MG63 (cell line): ENCODE data around the gene PPP5C. TPM values are rescaled to one million over a fixed set of nuclear protein-coding genes. Genes with fewer than 3 reads are reported as not detected.
"Not testable (repeated sequence)": the region's sequence is repeated elsewhere in the genome, so short reads cannot be mapped to it uniquely, and the experiment has no call there.

Source experiments
- DNase-seq: peaks from one replicate; pipeline ENCODE4 v3.0.0-alpha.2; 2020
- H3K27me3 ChIP-seq: fragments of 250-450 bp; sonication (Bioruptor Pico); 2 replicates; pipeline ENCODE4 v1.5.1; 2020; ENCODE audit warnings: mild to moderate bottlenecking, moderate library complexity
- H3K36me3 ChIP-seq: fragments of 250-450 bp; sonication (Bioruptor Pico); 2 replicates; pipeline ENCODE4 v1.5.1; 2020; ENCODE audit warnings: mild to moderate bottlenecking, moderate library complexity
- H3K4me3 ChIP-seq: fragments of 250-450 bp; sonication (Bioruptor Pico); 2 replicates; pipeline ENCODE4 v1.5.1; 2020; ENCODE audit warnings: mild to moderate bottlenecking, moderate library complexity
- H3K9me3 ChIP-seq: fragments of 250-450 bp; sonication (Bioruptor Pico); 2 replicates; pipeline ENCODE4 v1.5.1; 2020; ENCODE audit warnings: mild to moderate bottlenecking, moderate library complexity
- total RNA-seq: library from RNA; depleted of rRNA; stranded (reverse); fragments of >200 nt; shearing (Covaris generic); gene quantifications from 2 replicates; pipeline ENCODE4 v1.2.3, GENCODE V29; 2014; ENCODE audit warnings: low replicate concordance

The PPP5C gene
- total RNA-seq, 1 experiment from 2014 or later = 102 TPM

- H3K27me3 ChIP-seq, DNase-seq, H3K36me3 ChIP-seq, H3K4me3 ChIP-seq: not testable (repeated sequence)
- peaks cover 27% of the 10 kb centered on the region for H3K9me3 ChIP-seq
These were observed 23.7 kb upstream of the PPP5C start for GRCh38 chr19:46323227-46323626.

GRCh38 chr19:46324277-46324676 lies 22.6 kb upstream of the PPP5C start:
- Histone ChIP-seq H3K27me3 (no peaks in the 10 kb centered on the region), H3K4me3 (no peak overlapping the region), H3K9me3 (peaks cover 33% of the 10 kb centered on the region), H3K36me3 (no peaks in the 10 kb centered on the region)
- DNase-seq = no peak

DNA sequence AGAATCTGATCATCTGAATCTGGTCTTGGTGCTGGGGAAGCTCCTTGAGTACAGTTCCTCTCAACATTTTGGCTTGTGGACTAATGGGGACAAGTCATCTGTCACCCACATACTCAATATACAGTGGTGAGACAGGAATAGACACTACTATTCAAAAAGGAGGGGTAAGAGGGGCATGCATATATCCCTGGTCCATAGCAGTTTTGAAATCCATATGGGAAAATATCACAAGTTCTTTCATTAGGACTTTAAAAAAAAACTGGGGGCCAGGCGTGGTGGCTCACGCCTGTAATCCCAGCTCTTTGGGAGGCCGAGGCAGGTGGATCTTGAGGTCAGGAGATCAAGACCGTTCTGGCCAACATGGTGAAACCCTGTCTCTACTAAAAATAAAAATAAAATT lies 20.3 kb upstream of the PPP5C start:
- H3K4me3 ChIP-seq = no peak overlapping the region
- H3K27me3 ChIP-seq = no peaks in the 10 kb centered on the region
- no peak for DNase-seq
- H3K36me3 ChIP-seq = no peaks in the 10 kb centered on the region
- peaks cover 33% of the 10 kb centered on the region for H3K9me3 ChIP-seq

DNA sequence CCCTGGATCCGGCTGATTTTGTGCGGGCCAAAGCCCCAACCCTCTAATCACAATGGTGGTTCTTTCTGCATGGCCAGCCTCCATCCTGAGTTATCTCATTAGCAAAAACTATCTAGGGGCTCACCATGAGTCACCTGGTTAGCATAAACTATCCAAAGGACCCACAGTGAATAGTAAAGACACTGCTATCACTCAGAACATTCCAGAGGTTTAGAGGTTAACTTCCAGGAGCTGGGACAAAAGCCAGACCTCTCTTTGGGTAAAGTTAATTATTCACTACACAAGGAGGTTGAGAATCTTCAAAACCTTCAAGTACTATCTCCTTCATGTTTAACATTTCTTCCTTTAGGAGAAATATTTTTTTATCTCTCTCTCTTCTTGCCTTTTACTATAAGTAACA lies 18.8 kb upstream of the PPP5C start:
- no peak for DNase-seq
- Histone ChIP-seq H3K4me3 (no peak overlapping the region), H3K9me3 (peaks cover 33% of the 10 kb centered on the region), H3K27me3 (no peaks in the 10 kb centered on the region), H3K36me3 (no peaks in the 10 kb centered on the region)

DNA sequence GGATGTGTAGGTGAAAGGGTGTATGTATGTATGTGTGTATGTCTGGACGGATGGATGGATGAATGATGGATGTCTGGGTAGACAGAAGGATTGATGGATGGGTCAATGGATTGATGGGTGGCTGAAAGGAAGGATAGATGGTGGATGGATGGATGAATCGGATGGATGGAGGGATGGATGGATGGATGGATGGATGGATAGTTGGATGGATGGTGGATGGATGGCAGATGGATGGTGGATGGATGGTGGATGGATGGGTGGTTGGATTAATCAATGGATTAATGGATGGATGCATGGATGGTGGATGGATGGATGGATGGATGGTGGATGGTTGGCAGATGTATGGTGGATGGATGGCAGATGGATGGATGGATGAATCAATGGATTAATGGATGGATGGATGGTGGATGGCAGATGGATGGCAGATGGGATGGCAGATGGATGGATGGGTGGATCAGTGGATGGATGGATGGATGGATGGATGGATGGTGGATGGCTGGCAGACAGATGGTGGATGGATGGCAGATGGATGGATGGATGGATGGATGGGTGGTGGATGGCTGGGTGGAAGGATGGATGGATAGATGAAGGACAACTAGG lies 16.5 kb upstream of the PPP5C start:
- Histone ChIP-seq H3K36me3 (no peaks in the 10 kb centered on the region), H3K4me3 (no peak overlapping the region), H3K9me3 (peaks cover 33% of the 10 kb centered on the region), H3K27me3 (no peaks in the 10 kb centered on the region)
- DNase-seq = no peak

DNA sequence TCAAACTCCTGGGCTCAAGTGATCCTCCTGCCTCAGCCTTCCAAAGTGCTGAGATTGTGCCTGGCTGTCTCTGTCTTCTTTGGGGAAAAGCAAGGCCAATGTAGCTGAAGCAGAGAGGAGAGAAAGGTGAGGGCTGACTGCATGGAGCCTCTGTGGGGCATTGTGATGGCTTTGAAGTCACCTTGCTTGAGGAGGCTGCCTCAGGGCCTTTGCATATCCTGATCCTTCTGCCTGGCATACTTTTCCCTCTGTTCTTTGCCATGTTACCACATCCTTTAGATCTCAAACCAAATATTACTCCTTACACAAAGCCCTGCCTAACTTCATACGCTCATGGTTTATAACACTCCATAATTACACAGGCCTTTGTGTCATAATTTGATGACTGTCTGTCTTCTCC lies 9.4 kb upstream of the PPP5C start:
- no peaks in the 10 kb centered on the region for H3K36me3 ChIP-seq
- DNase-seq = no peak
- no peaks in the 10 kb centered on the region for H3K9me3 ChIP-seq
- no peak overlapping the region for H3K4me3 ChIP-seq
- peaks cover 14% of the 10 kb centered on the region; the same call in 1 of the 2 replicates for H3K27me3 ChIP-seq

DNA sequence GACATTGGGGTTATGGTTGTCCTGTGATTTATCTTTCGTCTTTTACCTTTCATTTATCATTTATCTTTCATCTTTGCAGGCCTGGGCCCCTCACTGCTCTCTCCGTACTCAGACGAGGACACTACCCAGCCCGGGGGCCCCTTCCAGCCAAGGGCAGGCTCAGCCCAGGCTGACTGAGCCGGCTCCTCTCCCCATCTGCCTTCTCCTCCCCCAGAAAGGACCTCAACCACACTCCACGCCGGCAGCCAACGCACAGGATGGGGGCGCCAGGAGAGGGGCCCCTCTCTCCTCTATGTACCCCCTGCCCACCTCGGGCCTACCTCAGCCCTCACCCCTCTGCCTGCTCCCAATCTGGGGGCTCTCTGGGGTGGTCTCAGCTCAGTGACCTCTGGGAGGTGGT lies 7.4 kb upstream of the PPP5C start:
- Histone ChIP-seq H3K4me3 (no peak overlapping the region), H3K27me3 (peaks cover 14% of the 10 kb centered on the region; the same call in 1 of the 2 replicates), H3K9me3 (no peaks in the 10 kb centered on the region), H3K36me3 (no peaks in the 10 kb centered on the region)
- no peak for DNase-seq

DNA sequence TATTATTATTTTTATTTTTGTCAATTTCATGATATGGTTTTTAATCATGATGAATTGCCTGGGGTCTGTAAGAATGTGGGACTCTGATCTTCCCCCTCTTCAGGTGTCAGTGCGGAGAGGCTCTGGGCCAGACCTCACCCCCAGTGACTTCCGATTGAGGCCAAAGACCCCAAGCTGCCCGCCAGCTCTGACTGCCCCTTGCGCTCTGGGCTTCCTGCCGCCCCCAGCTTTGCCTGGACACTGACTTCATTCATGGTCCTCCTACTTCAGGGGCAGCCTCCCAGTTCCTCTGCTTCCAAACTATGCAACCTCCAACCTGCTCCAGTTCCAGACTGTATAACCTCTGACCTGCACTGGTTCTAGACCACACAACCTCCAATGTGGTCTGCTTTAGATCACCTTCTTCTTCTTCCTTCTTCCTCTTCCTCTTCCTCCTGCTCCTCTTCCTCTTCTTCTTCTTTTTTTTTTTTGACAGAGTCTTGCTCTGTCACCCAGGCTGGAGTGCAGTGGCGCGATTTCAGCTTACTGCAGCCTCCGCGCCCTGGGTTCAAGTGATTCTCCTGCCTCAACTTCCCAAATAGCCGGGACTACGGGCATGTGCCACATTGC lies 6.7 kb upstream of the PPP5C start:
- DNase-seq = no peak
- Histone ChIP-seq H3K36me3 (no peaks in the 10 kb centered on the region), H3K4me3 (no peak overlapping the region), H3K9me3 (no peaks in the 10 kb centered on the region), H3K27me3 (peaks cover 14% of the 10 kb centered on the region; the same call in 1 of the 2 replicates)

GRCh38 chr19:46341937-46342336 lies 5.0 kb upstream of the PPP5C start:
- no peak for DNase-seq
- no peaks in the 10 kb centered on the region for H3K36me3 ChIP-seq
- H3K27me3 ChIP-seq = peaks cover 14% of the 10 kb centered on the region; the same call in 1 of the 2 replicates
- H3K4me3 ChIP-seq = no peak overlapping the region
- no peaks in the 10 kb centered on the region for H3K9me3 ChIP-seq

DNA sequence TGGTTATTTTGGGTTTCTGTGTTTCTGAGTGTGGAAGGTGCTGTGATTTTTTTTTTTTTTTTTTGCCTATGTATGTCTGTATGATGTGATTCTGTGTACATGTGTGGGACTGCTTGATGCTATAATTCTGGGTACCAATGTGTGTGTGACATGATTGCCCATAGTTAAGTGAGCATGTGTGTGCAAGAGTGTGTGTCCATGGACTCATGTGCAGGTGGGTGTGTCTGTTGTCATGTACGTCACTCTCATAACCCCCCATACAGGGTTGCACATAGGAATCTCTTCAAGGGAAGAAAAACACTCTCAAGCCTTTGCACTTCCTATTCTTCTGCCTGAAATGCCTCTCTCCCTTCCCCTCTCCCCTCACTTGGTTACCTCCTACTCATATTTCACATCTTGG lies 2.5 kb upstream of the PPP5C start:
- no peaks in the 10 kb centered on the region for H3K9me3 ChIP-seq
- no peak overlapping the region for H3K4me3 ChIP-seq
- H3K27me3 ChIP-seq = peaks cover 3% of the 10 kb centered on the region; the same call in 1 of the 2 replicates
- no peak for DNase-seq
- peaks cover 7% of the 10 kb centered on the region for H3K36me3 ChIP-seq

GRCh38 chr19:46345157-46345556 lies 1.7 kb upstream of the PPP5C start:
- no peaks in the 10 kb centered on the region for H3K9me3 ChIP-seq
- no peak for DNase-seq
- H3K27me3 ChIP-seq = peaks cover 2% of the 10 kb centered on the region; the same call in 1 of the 2 replicates
- H3K4me3 ChIP-seq = no peak overlapping the region
- peaks cover 8% of the 10 kb centered on the region for H3K36me3 ChIP-seq

DNA sequence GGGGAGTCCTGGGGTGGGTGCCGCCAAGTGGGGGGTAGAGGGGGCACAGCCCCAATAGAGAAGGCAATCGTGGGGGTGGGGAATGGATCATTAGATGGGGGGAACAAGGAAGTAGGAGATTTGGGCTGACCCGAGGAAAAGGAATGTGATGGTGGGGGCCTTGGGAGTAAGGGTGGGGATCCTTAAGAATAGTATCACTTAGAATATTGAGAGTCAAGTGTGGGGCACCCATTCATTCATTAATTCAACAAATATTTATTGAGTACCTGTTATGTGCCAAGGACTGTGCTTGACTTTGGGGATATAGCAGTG lies 641 bp downstream of the PPP5C start:
- no peak for DNase-seq
- Histone ChIP-seq H3K36me3 (peaks cover 31% of the 10 kb centered on the region), H3K27me3 (no peaks in the 10 kb centered on the region), H3K9me3 (no peaks in the 10 kb centered on the region), H3K4me3 (peak overlapping the region; percentile 93)

- Histone ChIP-seq H3K36me3 (peaks cover 31% of the 10 kb centered on the region), H3K9me3 (no peaks in the 10 kb centered on the region), H3K27me3 (no peaks in the 10 kb centered on the region), H3K4me3 (peak overlapping the region; percentile 93)
- no peak for DNase-seq
These were observed 1.1 kb downstream of the PPP5C start for GRCh38 chr19:46347985-46348384.

- no peaks in the 10 kb centered on the region for H3K9me3 ChIP-seq
- no peak for DNase-seq
- H3K4me3 ChIP-seq = no peak overlapping the region
- H3K36me3 ChIP-seq = peaks cover 41% of the 10 kb centered on the region
- no peaks in the 10 kb centered on the region for H3K27me3 ChIP-seq
These were observed 2.6 kb downstream of the PPP5C start for GRCh38 chr19:46349311-46349993.

DNA sequence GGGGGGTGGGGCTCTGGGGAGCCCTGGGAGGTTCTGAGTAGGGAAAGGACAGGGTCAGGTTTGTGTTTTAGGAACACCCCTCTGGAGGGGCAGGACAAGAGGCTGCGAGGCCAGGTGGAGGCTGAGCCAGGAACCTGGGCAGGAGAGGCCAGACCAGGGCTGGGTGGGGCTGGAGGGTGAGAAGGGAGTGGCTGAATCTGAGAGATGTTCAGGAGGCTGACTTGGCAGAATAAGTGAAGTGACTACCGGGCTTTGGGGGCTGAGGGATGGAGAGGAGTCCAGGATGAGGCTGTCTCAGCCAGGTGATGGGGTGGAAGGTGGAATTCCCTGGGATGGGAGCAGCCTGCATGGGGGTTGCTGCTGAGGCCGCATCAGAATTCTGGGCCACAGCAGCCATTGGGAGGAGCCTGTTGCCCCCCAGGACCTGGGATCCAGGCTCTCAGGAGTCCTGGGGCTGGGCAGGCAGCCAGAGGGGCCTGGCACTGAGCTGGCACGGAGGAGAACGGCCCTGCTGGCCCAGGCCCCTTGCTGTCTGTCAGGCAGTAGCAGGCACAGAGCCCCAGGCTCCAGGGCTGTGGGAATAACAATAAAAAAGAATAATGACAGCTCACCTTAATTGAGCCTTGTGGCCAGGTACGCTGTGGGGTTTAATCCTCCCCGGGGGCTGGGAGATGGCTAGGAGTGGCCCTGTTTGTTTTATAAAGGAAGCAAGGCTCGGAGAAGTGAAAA lies 3.3 kb downstream of the PPP5C start:
- Histone ChIP-seq H3K36me3 (peaks cover 47% of the 10 kb centered on the region), H3K9me3 (no peaks in the 10 kb centered on the region), H3K4me3 (no peak overlapping the region), H3K27me3 (no peaks in the 10 kb centered on the region)
- DNase-seq = no peak

- Histone ChIP-seq H3K4me3 (no peak overlapping the region), H3K9me3 (no peaks in the 10 kb centered on the region)
These were observed 3.9 kb downstream of the PPP5C start for GRCh38 chr19:46350758-46351159.

DNA sequence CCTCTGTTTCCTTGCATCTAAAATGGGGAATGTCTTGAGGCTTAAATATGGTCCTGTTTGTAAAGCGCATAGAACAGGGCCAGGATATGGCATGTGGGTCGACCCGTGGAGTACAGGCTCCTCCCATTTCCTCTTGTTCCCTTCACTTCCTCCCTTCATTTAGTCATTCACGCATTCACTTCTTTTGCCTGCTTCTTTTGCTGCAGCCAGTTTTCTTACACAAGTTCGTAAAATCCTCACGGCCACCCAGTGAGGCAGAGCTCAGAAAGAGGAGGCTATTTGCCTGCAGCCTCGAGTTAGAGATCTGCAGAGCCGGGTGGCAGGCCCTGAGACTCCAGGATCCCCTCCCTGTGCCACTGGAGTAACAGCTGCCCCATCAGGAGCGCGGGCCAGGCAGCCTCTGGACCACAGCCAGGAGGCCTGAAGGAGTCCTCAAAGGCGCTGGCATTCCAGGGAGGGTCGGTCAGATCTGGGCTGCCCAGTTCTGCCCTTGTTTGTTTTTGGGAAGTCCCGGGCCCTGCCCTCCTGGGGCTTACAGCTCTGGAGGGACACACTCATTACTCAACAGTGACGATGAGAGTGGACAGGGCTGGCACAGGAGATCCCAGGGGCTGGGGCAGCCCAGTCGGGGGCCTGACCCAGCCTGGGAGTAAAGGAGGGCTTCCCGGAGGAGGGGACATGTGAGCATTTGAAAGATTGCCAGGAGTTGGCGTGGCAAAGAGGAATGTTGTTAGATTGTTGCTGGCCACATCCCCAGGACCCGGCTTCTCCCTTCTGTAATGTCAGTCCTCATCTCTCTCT lies 4.6 kb downstream of the PPP5C start:
- no peaks in the 10 kb centered on the region for H3K27me3 ChIP-seq
- peak; percentile 74 for DNase-seq
- no peak overlapping the region for H3K4me3 ChIP-seq
- H3K9me3 ChIP-seq = no peaks in the 10 kb centered on the region
- peaks cover 56% of the 10 kb centered on the region for H3K36me3 ChIP-seq

More at GRCh38 chr19:46350758-46351159, 3.9 kb downstream of the PPP5C start:
- Histone ChIP-seq H3K27me3 (no peaks in the 10 kb centered on the region), H3K36me3 (peaks cover 50% of the 10 kb centered on the region)
- no peak for DNase-seq
